ENCODE results near the gene KIT. TPM values are rescaled to one million over a fixed set of nuclear protein-coding genes. Genes with fewer than 3 reads are reported as not detected.

The KIT gene
- total RNA-seq, 2 experiments from 2014 or later, result 0.05 to 0.36 TPM

DNA sequence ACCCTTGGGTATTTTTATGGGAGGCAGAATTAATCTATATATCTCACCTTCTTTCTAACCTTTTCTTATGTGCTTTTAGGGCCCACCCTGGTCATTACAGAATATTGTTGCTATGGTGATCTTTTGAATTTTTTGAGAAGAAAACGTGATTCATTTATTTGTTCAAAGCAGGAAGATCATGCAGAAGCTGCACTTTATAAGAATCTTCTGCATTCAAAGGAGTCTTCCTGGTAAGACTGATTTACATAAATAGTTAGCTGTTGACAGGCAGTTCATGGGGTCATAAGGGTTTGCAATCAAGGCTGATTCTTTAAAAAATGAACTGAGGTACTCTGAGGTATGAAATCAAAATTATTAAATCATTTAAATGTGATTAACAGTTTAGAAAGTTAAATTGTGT lies 71.5 kb downstream of the KIT start:
- CTCF ChIA-PET, result no interaction called here
- Mint-ChIP-seq H3K36me3 (ENCODE audit: low read depth) (no peaks in the 10 kb centered on the region), H3K4me1 (ENCODE audit: low read depth) (no peaks in the 10 kb centered on the region), H3K4me3 (no peak overlapping the region), H3K9me3 (no peaks in the 10 kb centered on the region), H3K27me3 (no peaks in the 10 kb centered on the region), H3K27ac (no peak overlapping the region)
- no peaks in the 10 kb centered on the region for H3K9me3 ChIP-seq (ENCODE audit: control insufficient read depth in 1 of 2, insufficient read depth in 1 of 2, low read length in 2 of 2)
- no peaks in the 10 kb centered on the region for H3K4me1 ChIP-seq (ENCODE audit: insufficient read depth, low read length)
- H3K27me3 ChIP-seq (ENCODE audit: control insufficient read depth in 1 of 2, insufficient read depth in 2 of 2, low read length in 2 of 2), result no peaks in the 10 kb centered on the region
- no peak overlapping the region for H3K4me3 ChIP-seq (ENCODE audit: low read length)
- no peak overlapping the region for H3K27ac ChIP-seq (ENCODE audit: low read depth in 1 of 2, low read length in 2 of 2)
- ATAC-seq (ENCODE audit: poor library complexity) (no peak), DNase-seq (no peak)
- POLR2A ChIA-PET, result no interaction called here
- H3K36me3 ChIP-seq (ENCODE audit: insufficient read depth, low read length), result no peaks in the 10 kb centered on the region
- intact Hi-C loops (cut with DNase I, micrococcal nuclease), result no loop called here
- TF ChIP-seq, protein P1, sequence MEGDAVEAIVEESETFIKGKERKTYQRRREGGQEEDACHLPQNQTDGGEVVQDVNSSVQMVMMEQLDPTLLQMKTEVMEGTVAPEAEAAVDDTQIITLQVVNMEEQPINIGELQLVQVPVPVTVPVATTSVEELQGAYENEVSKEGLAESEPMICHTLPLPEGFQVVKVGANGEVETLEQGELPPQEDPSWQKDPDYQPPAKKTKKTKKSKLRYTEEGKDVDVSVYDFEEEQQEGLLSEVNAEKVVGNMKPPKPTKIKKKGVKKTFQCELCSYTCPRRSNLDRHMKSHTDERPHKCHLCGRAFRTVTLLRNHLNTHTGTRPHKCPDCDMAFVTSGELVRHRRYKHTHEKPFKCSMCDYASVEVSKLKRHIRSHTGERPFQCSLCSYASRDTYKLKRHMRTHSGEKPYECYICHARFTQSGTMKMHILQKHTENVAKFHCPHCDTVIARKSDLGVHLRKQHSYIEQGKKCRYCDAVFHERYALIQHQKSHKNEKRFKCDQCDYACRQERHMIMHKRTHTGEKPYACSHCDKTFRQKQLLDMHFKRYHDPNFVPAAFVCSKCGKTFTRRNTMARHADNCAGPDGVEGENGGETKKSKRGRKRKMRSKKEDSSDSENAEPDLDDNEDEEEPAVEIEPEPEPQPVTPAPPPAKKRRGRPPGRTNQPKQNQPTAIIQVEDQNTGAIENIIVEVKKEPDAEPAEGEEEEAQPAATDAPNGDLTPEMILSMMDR (IDR thresholded peaks at IDR 0.05), result no peak

DNA sequence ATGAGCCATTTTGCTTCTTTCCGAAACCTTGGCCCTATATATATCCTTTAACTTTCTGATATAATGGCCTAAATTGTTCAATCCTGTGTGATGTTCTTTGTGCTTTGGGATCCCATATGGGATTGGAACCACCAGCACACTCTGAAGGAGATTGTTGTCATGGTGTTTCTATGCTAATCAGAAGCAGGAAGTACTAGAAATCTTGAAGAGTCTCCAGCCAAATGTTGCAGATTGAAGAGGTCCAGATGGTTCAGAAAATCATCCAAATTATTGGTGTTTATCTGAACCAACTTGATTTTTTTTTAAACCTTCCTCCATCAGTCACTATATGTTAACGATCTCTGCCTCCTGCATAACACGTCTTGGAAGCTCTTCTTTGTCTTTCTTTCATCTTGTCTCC lies 72.8 kb downstream of the KIT start:
- TF ChIP-seq, protein P1 (IDR thresholded peaks at IDR 0.05), result no peak
- Mint-ChIP-seq H3K36me3 (ENCODE audit: low read depth) (no peaks in the 10 kb centered on the region), H3K9me3 (no peaks in the 10 kb centered on the region), H3K27me3 (no peaks in the 10 kb centered on the region), H3K27ac (no peak overlapping the region), H3K4me1 (ENCODE audit: low read depth) (no peaks in the 10 kb centered on the region), H3K4me3 (no peak overlapping the region)
- intact Hi-C loops (cut with DNase I, micrococcal nuclease), result no loop called here
- ATAC-seq (ENCODE audit: poor library complexity) (no peak), DNase-seq (no peak)
- Histone ChIP-seq H3K9me3 (ENCODE audit: control insufficient read depth in 1 of 2, insufficient read depth in 1 of 2, low read length in 2 of 2) (no peaks in the 10 kb centered on the region), H3K27ac (ENCODE audit: low read depth in 1 of 2, low read length in 2 of 2) (no peak overlapping the region), H3K4me3 (ENCODE audit: low read length) (no peak overlapping the region), H3K27me3 (ENCODE audit: control insufficient read depth in 1 of 2, insufficient read depth in 2 of 2, low read length in 2 of 2) (no peaks in the 10 kb centered on the region), H3K4me1 (ENCODE audit: insufficient read depth, low read length) (no peaks in the 10 kb centered on the region), H3K36me3 (ENCODE audit: insufficient read depth, low read length) (no peaks in the 10 kb centered on the region)
- POLR2A ChIA-PET, result no interaction called here
- CTCF ChIA-PET, result no interaction called here

DNA sequence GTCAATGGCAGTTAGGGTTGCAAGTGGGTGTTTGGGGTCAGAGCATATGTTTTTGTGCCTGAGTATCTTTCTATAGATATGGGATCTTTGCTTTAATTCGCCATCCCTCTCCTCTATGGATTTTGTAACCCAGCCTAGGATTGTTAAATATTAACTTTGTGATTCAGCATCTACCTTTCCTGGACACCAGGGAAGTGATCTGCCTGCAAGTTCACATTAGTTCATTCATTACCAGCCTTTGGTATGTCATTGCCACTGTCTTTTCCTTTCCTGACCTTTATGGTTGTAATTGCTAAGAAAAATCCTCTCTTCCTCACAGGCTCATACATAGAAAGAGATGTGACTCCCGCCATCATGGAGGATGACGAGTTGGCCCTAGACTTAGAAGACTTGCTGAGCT lies 73.8 kb downstream of the KIT start:
- intact Hi-C loops (cut with DNase I, micrococcal nuclease), result no loop called here
- CTCF ChIA-PET, result no interaction called here

More for the DNA sequence above, 73.8 kb downstream of the KIT start:
- H3K27me3 ChIP-seq (ENCODE audit: control insufficient read depth in 1 of 2, insufficient read depth in 2 of 2, low read length in 2 of 2), result no peaks in the 10 kb centered on the region
- no peaks in the 10 kb centered on the region for H3K27me3 Mint-ChIP-seq
- no peaks in the 10 kb centered on the region for H3K9me3 ChIP-seq (ENCODE audit: control insufficient read depth in 1 of 2, insufficient read depth in 1 of 2, low read length in 2 of 2)
- no peaks in the 10 kb centered on the region for H3K4me1 Mint-ChIP-seq (ENCODE audit: low read depth)
- H3K9me3 Mint-ChIP-seq, result no peaks in the 10 kb centered on the region
- DNase-seq (no peak), ATAC-seq (ENCODE audit: poor library complexity) (no peak)
- H3K27ac ChIP-seq (ENCODE audit: low read depth in 1 of 2, low read length in 2 of 2), result no peak overlapping the region
- H3K36me3 Mint-ChIP-seq (ENCODE audit: low read depth), result no peaks in the 10 kb centered on the region
- no peaks in the 10 kb centered on the region for H3K36me3 ChIP-seq (ENCODE audit: insufficient read depth, low read length)
- TF ChIP-seq, protein P1 (IDR thresholded peaks at IDR 0.05), result no peak
- no peak overlapping the region for H3K4me3 Mint-ChIP-seq
- H3K4me1 ChIP-seq (ENCODE audit: insufficient read depth, low read length), result no peaks in the 10 kb centered on the region
- H3K27ac Mint-ChIP-seq, result no peak overlapping the region
- POLR2A ChIA-PET, result no interaction called here
- H3K4me3 ChIP-seq (ENCODE audit: low read length), result no peak overlapping the region
